Measurements from ENCODE around the gene MAST4. TPM values are rescaled to one million over a fixed set of nuclear protein-coding genes. Genes with fewer than 3 reads are reported as not detected.

The MAST4 gene
- total and polyA plus RNA-seq, 2 of the 13 experiments (the other 11 are each of a cell fraction or from before 2014, with no cell fraction given), result 3.4 to 3.7 TPM

- in situ Hi-C loops (cut with HindIII; ENCODE audit: extremely low pct_ligation_motif_present, low pct_unique_long_range_greater_than_20kb) (no loop called here), intact Hi-C loops (cut with micrococcal nuclease; ENCODE audit: unreplicated experiment) (no loop called here)
- ChIA-PET CTCF (ENCODE audit: low intra/inter-chr PET ratio, low total read pairs) (no interaction called here), POLR2A (no interaction called here)
- no peaks in the 10 kb centered on the region; a peak in 1 of 5 replicates for H3K27me3 ChIP-seq (ENCODE audit: control insufficient read depth in 1 of 2, insufficient read depth in 2 of 2, low read length in 2 of 2)
- H3K4me3 ChIP-seq (replicated peaks in 1 of 3; ENCODE audit: insufficient read depth in 1 of 3, low read depth in 2 of 3, low read length in 3 of 3), result no peak overlapping the region
- H3K36me3 ChIP-seq (replicated peaks in 1 of 2; ENCODE audit: control insufficient read depth in 1 of 2, insufficient read depth in 2 of 2, low read length in 2 of 2), result no peaks in the 10 kb centered on the region
- no peak overlapping the region for H2AFZ ChIP-seq (ENCODE audit: low read length)
- H3K9me3 ChIP-seq (ENCODE audit: low read length), result no peaks in the 10 kb centered on the region
- no TSS peak for BruUV-seq (replicated peaks)
- H3K79me2 ChIP-seq (ENCODE audit: insufficient read depth, low read length), result no peaks in the 10 kb centered on the region
- no peak for ATAC-seq
- FAIRE-seq, result no peak
- H3K4me2 ChIP-seq (ENCODE audit: low read depth, low read length), result no peak overlapping the region
- DNase-seq (ENCODE audit: low spot score), result no peak
- H3K4me1 ChIP-seq (ENCODE audit: insufficient read depth, low read length), result no peaks in the 10 kb centered on the region
- no peaks in the 10 kb centered on the region for H4K20me1 ChIP-seq (ENCODE audit: insufficient read depth, low read length)
- H3K9ac ChIP-seq (ENCODE audit: insufficient read depth, low read depth, low read length), result no peak overlapping the region
- no peak overlapping the region for H3K27ac ChIP-seq (ENCODE audit: extremely low read length, insufficient read depth, low read length)
- TF ChIP-seq FOXJ3 (CRISPR knock-in tag; IDR thresholded peaks at IDR 0.05; ENCODE audit: borderline replicate concordance), result no peak
- TF ChIP-seq CEBPG (CRISPR knock-in tag; IDR thresholded peaks at IDR 0.05), result peak; percentile 74
- peak; percentile 86 for TF ChIP-seq CEBPB (IDR thresholded peaks at IDR 0.05; ENCODE audit: borderline replicate concordance, low read depth, low read length)
- no peak for TF ChIP-seq MYC (CRISPR knock-in tag; IDR thresholded peaks at IDR 0.05; ENCODE audit: borderline replicate concordance)
- TF ChIP-seq FUBP1 (CRISPR knock-in tag; IDR thresholded peaks at IDR 0.05; ENCODE audit: borderline replicate concordance), result no peak
- peak; percentile 20; the same call in 1 of the 2 replicates for TF ChIP-seq BCL6 (CRISPR knock-in tag; IDR thresholded peaks at IDR 0.05)
- no peak for TF ChIP-seq ZNF12 (CRISPR knock-in tag; IDR thresholded peaks at IDR 0.05)
- no peak for TF ChIP-seq ATF2 (CRISPR knock-in tag; IDR thresholded peaks at IDR 0.05)
- TF ChIP-seq KAT2B (IDR thresholded peaks at IDR 0.05; ENCODE audit: borderline replicate concordance, low read depth, low read length), result no peak
- TF ChIP-seq ATF4 (CRISPR knock-in tag; IDR thresholded peaks at IDR 0.05), result peak in 1 of 2 experiments; percentile 81; a peak in 2 of 4 replicates
- no peak for TF ChIP-seq ZNF639 (CRISPR knock-in tag; conservative IDR thresholded peaks at IDR 0.05)
- no peak for TF ChIP-seq TBP (CRISPR knock-in tag; IDR thresholded peaks at IDR 0.05)
- no peak for TF ChIP-seq MAFG (CRISPR knock-in tag; IDR thresholded peaks at IDR 0.05)
- 0 out of 2 replicates have a peak, but pooled peaks have one; percentile 15 for TF ChIP-seq ARID5B (CRISPR knock-in tag; IDR thresholded peaks at IDR 0.05)
Measured at GRCh38 chr5:66643387-66643786, 47.2 kb downstream of the MAST4 start.

Measured in HepG2 (cell line).